GM12878 (cell line): ENCODE data around the gene MRPL33. TPM values are rescaled to one million over a fixed set of nuclear protein-coding genes. Genes with fewer than 3 reads are reported as not detected.

Experiments
- ATAC-seq: fragments of 200-7000 bp; cut with Tn5 transposase; 3 replicates; pipeline ENCODE4 v1.9.1; 2020; ENCODE audit warnings: mild to moderate bottlenecking, moderate library complexity
- BruUV-seq: library from RNA; stranded (reverse); fragments of 400-500 nt; replicated peaks from 2 replicates; lab custom pipeline; 2021; lab: Mats Ljungman, UMichigan
- CTCF ChIA-PET: fragments of 300-600 bp; sonication (Branson Sonifier 250); formaldehyde crosslinking; extraction: SDS; loops from one replicate; lab custom pipeline; 2021; ENCODE audit warnings: inconsistent platforms; lab: Yijun Ruan, JAX
- POLR2A ChIA-PET: fragments of 350-600 bp; formaldehyde crosslinking; extraction: SDS; loops from one replicate; lab custom pipeline; 2021; ENCODE audit warnings: inconsistent platforms; lab: Charles Lee
- RAD21 ChIA-PET: fragments of 300-600 bp; sonication (Branson Sonifier 250); formaldehyde crosslinking; loops from one replicate; lab custom pipeline; 2023; ENCODE audit warnings: antibody characterized with exemption; ENCODE audit not compliant: unreplicated experiment; lab: Charles Lee
- SMC1A ChIA-PET: fragments of 300-600 bp; sonication (Branson Sonifier 250); formaldehyde crosslinking; loops from one replicate; lab custom pipeline; 2023; ENCODE audit not compliant: unreplicated experiment, uncharacterized antibody; lab: Charles Lee
- DNase-seq: peaks from one replicate; pipeline ENCODE4 v3.0.0-alpha.2; 2011; ENCODE audit warnings: low read depth, low spot score
- FAIRE-seq: peaks from 3 replicates; lab custom pipeline; 2011; peaks lifted over from hg19 to GRCh38; lab: Jason Lieb, UNC
- H2AFZ ChIP-seq: 2 replicates; pipeline ENCODE4 v1.6.0; 2011; ENCODE audit warnings: low read depth, low read length, control low read depth; ENCODE audit not compliant: control insufficient read depth
- H3K27ac ChIP-seq: 2 replicates; pipeline ENCODE4 v1.5.1; 2011; ENCODE audit warnings: control low read depth; ENCODE audit not compliant: control insufficient read depth, insufficient read depth
- H3K27me3 ChIP-seq, 2 experiments: replicated peaks in 1 of 2; 2 replicates each; pipeline versions ENCODE4 v1.6.0 to v1.6.1; 2011; ENCODE audit warnings: low read length in 1 of 2; ENCODE audit not compliant: control insufficient read depth in 2 of 2, insufficient read depth in 2 of 2
- H3K36me3 ChIP-seq, 2 experiments: 2 replicates each; pipeline ENCODE4 v1.5.1; 2011; ENCODE audit warnings: low read length in 1 of 2; ENCODE audit not compliant: control insufficient read depth in 2 of 2, insufficient read depth in 2 of 2
- H3K4me1 ChIP-seq: 2 replicates; pipeline ENCODE4 v1.6.1; 2011; ENCODE audit warnings: mild to moderate bottlenecking, low read length, moderate library complexity, mixed read lengths; ENCODE audit not compliant: control insufficient read depth, insufficient read depth
- H3K4me2 ChIP-seq: 2 replicates; pipeline ENCODE4 v1.6.0; 2011; ENCODE audit warnings: control low read depth; ENCODE audit not compliant: control insufficient read depth, insufficient read depth
- H3K4me3 ChIP-seq: fragments of 200-600 bp; sonication (generic); 2 replicates; pipeline ENCODE4 v1.5.1; 2016
- H3K79me2 ChIP-seq: 2 replicates; pipeline ENCODE4 v1.6.0; 2011; ENCODE audit warnings: low read length; ENCODE audit not compliant: control insufficient read depth, insufficient read depth
- H3K9ac ChIP-seq: 2 replicates; pipeline ENCODE4 v1.8.0; 2011; ENCODE audit warnings: low read length, control low read depth, mixed read lengths; ENCODE audit not compliant: control insufficient read depth, insufficient read depth
- H3K9me3 ChIP-seq: replicated peaks from 3 replicates; pipeline ENCODE4 v1.5.1; 2011; ENCODE audit warnings: mild to moderate bottlenecking, low read length; ENCODE audit not compliant: control insufficient read depth, insufficient read depth
- H4K20me1 ChIP-seq: 2 replicates; pipeline ENCODE4 v1.6.0; 2011; ENCODE audit not compliant: control insufficient read depth, insufficient read depth
- ASH2L ChIP-seq: fragments of 300-600, 200-600 bp; sonication (generic); IDR thresholded peaks from 2 replicates; pipeline ENCODE4 v1.6.1; 2017; ENCODE audit warnings: low read depth, mild to moderate bottlenecking, borderline replicate concordance
- CBX3 ChIP-seq: fragments of 200-600 bp; sonication (generic); IDR thresholded peaks from 2 replicates; pipeline ENCODE4 v1.6.1; 2016; ENCODE audit warnings: low read depth, borderline replicate concordance
- EGR1 ChIP-seq, 2 experiments: IDR thresholded peaks; 1 replicate in 1 of 2; 2 replicates in 1 of 2; pipeline ENCODE4 v1.6.1; 2011 to 2012; ENCODE audit warnings: low read depth in 2 of 2, low read length in 2 of 2, borderline replicate concordance in 1 of 2, mild to moderate bottlenecking in 1 of 2, moderate library complexity in 1 of 2
- MTA2 ChIP-seq: fragments of 450-650 bp; IDR thresholded peaks from 2 replicates; pipeline ENCODE4 v1.6.1; 2016; ENCODE audit warnings: low read depth, mild to moderate bottlenecking, moderate library complexity
- RELA ChIP-seq: fragments of 450-650 bp; IDR thresholded peaks from 2 replicates; pipeline ENCODE4 v1.8.0; 2014; ENCODE audit warnings: borderline replicate concordance; ENCODE audit not compliant: partially characterized antibody
- STAT3 ChIP-seq: IDR thresholded peaks from 2 replicates; pipeline ENCODE4 v1.6.1; 2011; ENCODE audit warnings: low read depth, low read length, improper control_type of control experiment
- WGBS: methylation state at CpG from one replicate; pipeline ENCODE4 v1.1.6; 2016; ENCODE audit warnings: low lambda C conversion rate; ENCODE audit not compliant: insufficient replicate concordance, insufficient coverage; ENCODE audit errors: missing lambda C conversion rate; 5-methylcytosine and 5-hydroxymethylcytosine counted together
- in situ Hi-C: fragments of 300-500 bp; cut with MboI; formaldehyde crosslinking; loops from 9 replicates; pipeline ENCODE4 v1.14.3; 2018; ENCODE audit warnings: mixed read lengths
- intact Hi-C: fragments of 100-400 bp; cut with micrococcal nuclease; formaldehyde crosslinking; loops from one replicate; pipeline ENCODE4 v1.14.2; 2022; ENCODE audit not compliant: unreplicated experiment
- polyA plus RNA-seq, 11 experiments: library from polyadenylated mRNA; depleted of rRNA in 4 of 11; unstranded in 6 of 11; stranded (reverse) in 5 of 11; fragments of >200 nt; fragmentation: Nextera tagmentation in 4 of 11; fragmentation: Illumina TruSeq in 1 of 11; extraction: Ambion mirVana in 4 of 11; extraction: Trizol in 1 of 11; gene quantifications; 1 replicate in 1 of 11; 2 replicates in 10 of 11; pipeline versions ENCODE4 v1.2.1 to v1.2.3, GENCODE V29; 2011 to 2016; ENCODE audit warnings: inconsistent platforms in 2 of 11, missing spikeins in 2 of 11, low read depth in 1 of 11
- total RNA-seq, 4 experiments: library from RNA; depleted of rRNA in 3 of 4; stranded (reverse); fragments of >200 nt in 3 of 4; fragmentation: Illumina TruSeq in 1 of 4; extraction: Trizol in 1 of 4; gene quantifications; 2 replicates each; pipeline versions ENCODE4 v1.2.1 to v1.2.3, GENCODE V29; 2013 to 2021
- TF ChIP-seq, protein P1 (sequence below): fragments of 450-650 bp; formaldehyde crosslinking; IDR thresholded peaks from 2 replicates; pipeline ENCODE4 v1.5.0; 2022; ENCODE audit warnings: mild to moderate bottlenecking, missing genetic modification characterization
- TF ChIP-seq, protein P2 (sequence below): IDR thresholded peaks from 2 replicates; pipeline ENCODE4 v1.6.1; 2012; ENCODE audit warnings: low read depth, low read length, improper control_type of control experiment
- TF ChIP-seq, protein P3 (sequence below): fragments of 450-650 bp; IDR thresholded peaks from 2 replicates; pipeline ENCODE4 v1.6.1; 2017; ENCODE audit warnings: borderline replicate concordance
- TF ChIP-seq, protein P4 (sequence below): fragments of 450-650 bp; conservative IDR thresholded peaks from 2 replicates; pipeline ENCODE4 v1.6.1; 2017; ENCODE audit warnings: mild to moderate bottlenecking, moderate library complexity

MRPL33 gene
- total and polyA plus RNA-seq, 10 of the 15 experiments (the other 5 are each of a cell fraction or from before 2014, with no cell fraction given), result 50.1 to 318 (median 160) TPM

DNA sequence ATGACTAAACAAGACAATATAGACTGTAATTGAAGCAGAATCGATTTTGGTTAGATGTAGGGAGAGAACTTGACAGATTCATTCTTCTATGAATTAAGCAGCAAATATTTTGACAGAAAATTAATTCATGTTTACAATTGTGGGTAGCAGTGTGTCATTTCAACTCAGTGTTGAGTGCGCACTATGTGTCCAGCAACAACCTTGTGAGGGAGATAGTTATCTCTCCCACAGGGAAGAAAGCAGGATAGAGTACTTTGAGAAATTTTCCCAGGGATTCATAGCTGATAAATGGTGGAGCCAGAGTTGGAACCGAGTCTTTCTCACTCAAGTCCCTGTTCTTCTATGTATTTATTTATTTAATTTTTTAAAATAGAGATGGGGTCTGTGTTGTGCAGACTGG, 5.2 kb downstream of the MRPL33 start:
- intact Hi-C loops, result no loop called here
- Histone ChIP-seq H3K79me2 (peaks cover 27% of the 10 kb centered on the region), H3K4me3 (no peak overlapping the region), H3K9me3 (no peaks in the 10 kb centered on the region), H3K27me3 (no peaks in the 10 kb centered on the region), H3K27ac (no peak overlapping the region), H3K9ac (no peak overlapping the region), H3K4me1 (no peaks in the 10 kb centered on the region), H3K36me3 (no peaks in the 10 kb centered on the region), H3K4me2 (no peak overlapping the region), H2AFZ (no peak overlapping the region), H4K20me1 (no peaks in the 10 kb centered on the region; the same call in 1 of the 2 replicates)
- no TSS peak for BruUV-seq
- DNase-seq, result no peak
- RAD21 ChIA-PET, result no interaction called here
- POLR2A ChIA-PET, result no interaction called here
- SMC1A ChIA-PET, result no interaction called here
- TF ChIP-seq EGR1 (IDR thresholded peaks at IDR 0.05; ENCODE audit: borderline replicate concordance in 1 of 2, low read depth in 2 of 2, low read length in 2 of 2) (no peak), STAT3 (no peak), CBX3 (no peak), ASH2L (no peak), MTA2 (no peak), RELA (no peak)
- TF ChIP-seq, protein P1, sequence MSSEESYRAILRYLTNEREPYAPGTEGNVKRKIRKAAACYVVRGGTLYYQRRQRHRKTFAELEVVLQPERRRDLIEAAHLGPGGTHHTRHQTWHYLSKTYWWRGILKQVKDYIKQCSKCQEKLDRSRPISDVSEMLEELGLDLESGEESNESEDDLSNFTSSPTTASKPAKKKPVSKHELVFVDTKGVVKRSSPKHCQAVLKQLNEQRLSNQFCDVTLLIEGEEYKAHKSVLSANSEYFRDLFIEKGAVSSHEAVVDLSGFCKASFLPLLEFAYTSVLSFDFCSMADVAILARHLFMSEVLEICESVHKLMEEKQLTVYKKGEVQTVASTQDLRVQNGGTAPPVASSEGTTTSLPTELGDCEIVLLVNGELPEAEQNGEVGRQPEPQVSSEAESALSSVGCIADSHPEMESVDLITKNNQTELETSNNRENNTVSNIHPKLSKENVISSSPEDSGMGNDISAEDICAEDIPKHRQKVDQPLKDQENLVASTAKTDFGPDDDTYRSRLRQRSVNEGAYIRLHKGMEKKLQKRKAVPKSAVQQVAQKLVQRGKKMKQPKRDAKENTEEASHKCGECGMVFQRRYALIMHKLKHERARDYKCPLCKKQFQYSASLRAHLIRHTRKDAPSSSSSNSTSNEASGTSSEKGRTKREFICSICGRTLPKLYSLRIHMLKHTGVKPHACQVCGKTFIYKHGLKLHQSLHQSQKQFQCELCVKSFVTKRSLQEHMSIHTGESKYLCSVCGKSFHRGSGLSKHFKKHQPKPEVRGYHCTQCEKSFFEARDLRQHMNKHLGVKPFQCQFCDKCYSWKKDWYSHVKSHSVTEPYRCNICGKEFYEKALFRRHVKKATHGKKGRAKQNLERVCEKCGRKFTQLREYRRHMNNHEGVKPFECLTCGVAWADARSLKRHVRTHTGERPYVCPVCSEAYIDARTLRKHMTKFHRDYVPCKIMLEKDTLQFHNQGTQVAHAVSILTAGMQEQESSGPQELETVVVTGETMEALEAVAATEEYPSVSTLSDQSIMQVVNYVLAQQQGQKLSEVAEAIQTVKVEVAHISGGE, result no peak
- TF ChIP-seq, protein P2, sequence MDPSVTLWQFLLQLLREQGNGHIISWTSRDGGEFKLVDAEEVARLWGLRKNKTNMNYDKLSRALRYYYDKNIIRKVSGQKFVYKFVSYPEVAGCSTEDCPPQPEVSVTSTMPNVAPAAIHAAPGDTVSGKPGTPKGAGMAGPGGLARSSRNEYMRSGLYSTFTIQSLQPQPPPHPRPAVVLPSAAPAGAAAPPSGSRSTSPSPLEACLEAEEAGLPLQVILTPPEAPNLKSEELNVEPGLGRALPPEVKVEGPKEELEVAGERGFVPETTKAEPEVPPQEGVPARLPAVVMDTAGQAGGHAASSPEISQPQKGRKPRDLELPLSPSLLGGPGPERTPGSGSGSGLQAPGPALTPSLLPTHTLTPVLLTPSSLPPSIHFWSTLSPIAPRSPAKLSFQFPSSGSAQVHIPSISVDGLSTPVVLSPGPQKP, result no peak
- TF ChIP-seq, protein P3, sequence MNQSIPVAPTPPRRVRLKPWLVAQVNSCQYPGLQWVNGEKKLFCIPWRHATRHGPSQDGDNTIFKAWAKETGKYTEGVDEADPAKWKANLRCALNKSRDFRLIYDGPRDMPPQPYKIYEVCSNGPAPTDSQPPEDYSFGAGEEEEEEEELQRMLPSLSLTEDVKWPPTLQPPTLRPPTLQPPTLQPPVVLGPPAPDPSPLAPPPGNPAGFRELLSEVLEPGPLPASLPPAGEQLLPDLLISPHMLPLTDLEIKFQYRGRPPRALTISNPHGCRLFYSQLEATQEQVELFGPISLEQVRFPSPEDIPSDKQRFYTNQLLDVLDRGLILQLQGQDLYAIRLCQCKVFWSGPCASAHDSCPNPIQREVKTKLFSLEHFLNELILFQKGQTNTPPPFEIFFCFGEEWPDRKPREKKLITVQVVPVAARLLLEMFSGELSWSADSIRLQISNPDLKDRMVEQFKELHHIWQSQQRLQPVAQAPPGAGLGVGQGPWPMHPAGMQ, result no peak
- TF ChIP-seq, protein P4, sequence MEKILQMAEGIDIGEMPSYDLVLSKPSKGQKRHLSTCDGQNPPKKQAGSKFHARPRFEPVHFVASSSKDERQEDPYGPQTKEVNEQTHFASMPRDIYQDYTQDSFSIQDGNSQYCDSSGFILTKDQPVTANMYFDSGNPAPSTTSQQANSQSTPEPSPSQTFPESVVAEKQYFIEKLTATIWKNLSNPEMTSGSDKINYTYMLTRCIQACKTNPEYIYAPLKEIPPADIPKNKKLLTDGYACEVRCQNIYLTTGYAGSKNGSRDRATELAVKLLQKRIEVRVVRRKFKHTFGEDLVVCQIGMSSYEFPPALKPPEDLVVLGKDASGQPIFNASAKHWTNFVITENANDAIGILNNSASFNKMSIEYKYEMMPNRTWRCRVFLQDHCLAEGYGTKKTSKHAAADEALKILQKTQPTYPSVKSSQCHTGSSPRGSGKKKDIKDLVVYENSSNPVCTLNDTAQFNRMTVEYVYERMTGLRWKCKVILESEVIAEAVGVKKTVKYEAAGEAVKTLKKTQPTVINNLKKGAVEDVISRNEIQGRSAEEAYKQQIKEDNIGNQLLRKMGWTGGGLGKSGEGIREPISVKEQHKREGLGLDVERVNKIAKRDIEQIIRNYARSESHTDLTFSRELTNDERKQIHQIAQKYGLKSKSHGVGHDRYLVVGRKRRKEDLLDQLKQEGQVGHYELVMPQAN, result no peak
- in situ Hi-C loops, result no loop called here
- FAIRE-seq, result no peak
- no peak for ATAC-seq
- 96% methylated on average over 3 of the region's 3 CpGs for WGBS
- CTCF ChIA-PET, result interaction anchor here (1.4 kb wide), 1 partner anchor 94 kb away, joined by 4 read pairs; no protein-coding TSS in a partner anchor
